H7 (cell line): ENCODE data around the gene AP1M1. TPM values are rescaled to one million over a fixed set of nuclear protein-coding genes. Genes with fewer than 3 reads are reported as not detected.

Source experiments
- DNase-seq: peaks from one replicate; pipeline ENCODE4 v3.0.0; 2012
- H3K27me3 ChIP-seq: 2 replicates; pipeline ENCODE4 v1.6.0; 2011; ENCODE audit warnings: mild to moderate bottlenecking, low read length; ENCODE audit not compliant: control insufficient read depth, insufficient read depth
- H3K36me3 ChIP-seq: replicated peaks from 2 replicates; pipeline ENCODE4 v1.5.1; 2011; ENCODE audit warnings: low read length; ENCODE audit not compliant: control insufficient read depth, insufficient read depth
- H3K4me3 ChIP-seq: 2 replicates; pipeline ENCODE4 v1.5.1; 2011; ENCODE audit warnings: low read depth, mild to moderate bottlenecking, control low read depth, low read length, moderate library complexity; ENCODE audit not compliant: insufficient read depth
- total RNA-seq: library from RNA; depleted of rRNA; stranded (reverse); fragments of >200 nt; shearing (Covaris generic); gene quantifications from 2 replicates; pipeline ENCODE4 v1.2.3, GENCODE V29; 2014

Gene AP1M1
- total RNA-seq, 1 experiment from 2014 or later, result 56.3 TPM

GRCh38 chr19:16227837-16228636 lies 30.3 kb downstream of the AP1M1 start:
- Histone ChIP-seq H3K4me3 (no peak overlapping the region), H3K36me3 (no peaks in the 10 kb centered on the region; the same call in 1 of the 2 replicates), H3K27me3 (no peaks in the 10 kb centered on the region)
- DNase-seq, result no peak

- DNase-seq, result peak; percentile 35
- no peaks in the 10 kb centered on the region; the same call in 1 of the 2 replicates for H3K36me3 ChIP-seq
- no peak overlapping the region for H3K4me3 ChIP-seq
- no peaks in the 10 kb centered on the region for H3K27me3 ChIP-seq
Measured at GRCh38 chr19:16228637-16229321, 31.1 kb downstream of the AP1M1 start.

DNA sequence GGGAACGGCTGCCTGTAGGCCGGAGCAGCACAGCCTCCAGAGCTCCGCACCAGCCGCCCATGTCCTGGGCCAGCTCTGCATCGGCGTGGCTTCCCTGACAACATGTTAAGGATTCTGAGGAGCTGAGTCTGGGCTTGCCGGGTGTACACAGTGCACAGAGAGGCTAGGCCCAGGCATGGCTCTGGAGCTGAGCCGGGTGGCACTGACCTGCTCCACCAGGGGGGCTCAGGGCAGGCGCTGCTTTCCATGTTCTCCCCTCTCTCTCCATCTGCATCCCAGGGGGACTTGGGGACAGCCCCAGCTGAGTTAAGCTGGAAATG lies 31.6 kb downstream of the AP1M1 start:
- no peak overlapping the region for H3K4me3 ChIP-seq
- H3K36me3 ChIP-seq, result no peaks in the 10 kb centered on the region; the same call in 1 of the 2 replicates
- H3K27me3 ChIP-seq, result no peaks in the 10 kb centered on the region
- peak; percentile 31 for DNase-seq

- Histone ChIP-seq H3K4me3 (no peak overlapping the region), H3K27me3 (no peaks in the 10 kb centered on the region), H3K36me3 (no peaks in the 10 kb centered on the region; the same call in 1 of the 2 replicates)
- peak; percentile 18 for DNase-seq
Measured at GRCh38 chr19:16232127-16232526, 34.4 kb downstream of the AP1M1 start.

DNA sequence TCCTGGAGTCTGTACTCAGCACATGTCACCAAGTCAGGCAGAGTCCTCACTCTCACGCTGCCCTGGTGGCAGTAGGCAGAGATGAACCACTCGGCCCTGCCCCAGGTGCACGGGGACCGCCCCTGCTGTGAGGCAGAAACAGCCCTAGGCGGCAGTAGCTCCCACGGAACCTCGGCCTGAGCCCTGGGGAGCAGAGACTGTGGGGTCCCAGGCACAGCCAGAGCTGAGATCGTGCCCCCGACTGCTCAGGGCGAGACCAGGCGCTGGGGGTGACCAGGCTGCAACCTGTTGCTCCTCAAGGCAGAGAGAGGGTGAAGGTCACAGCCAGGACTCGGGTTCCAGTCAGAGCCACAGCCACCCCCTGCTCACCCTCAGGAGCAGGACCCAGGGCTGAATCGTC lies 34.9 kb downstream of the AP1M1 start:
- H3K27me3 ChIP-seq, result no peaks in the 10 kb centered on the region
- DNase-seq, result peak; percentile 65
- no peak overlapping the region for H3K4me3 ChIP-seq
- H3K36me3 ChIP-seq, result no peaks in the 10 kb centered on the region; the same call in 1 of the 2 replicates

- H3K4me3 ChIP-seq, result no peak overlapping the region
- peak; percentile 43 for DNase-seq
- no peaks in the 10 kb centered on the region for H3K27me3 ChIP-seq
- H3K36me3 ChIP-seq, result no peaks in the 10 kb centered on the region
Measured at GRCh38 chr19:16233081-16233776, 35.5 kb downstream of the AP1M1 start.

DNA sequence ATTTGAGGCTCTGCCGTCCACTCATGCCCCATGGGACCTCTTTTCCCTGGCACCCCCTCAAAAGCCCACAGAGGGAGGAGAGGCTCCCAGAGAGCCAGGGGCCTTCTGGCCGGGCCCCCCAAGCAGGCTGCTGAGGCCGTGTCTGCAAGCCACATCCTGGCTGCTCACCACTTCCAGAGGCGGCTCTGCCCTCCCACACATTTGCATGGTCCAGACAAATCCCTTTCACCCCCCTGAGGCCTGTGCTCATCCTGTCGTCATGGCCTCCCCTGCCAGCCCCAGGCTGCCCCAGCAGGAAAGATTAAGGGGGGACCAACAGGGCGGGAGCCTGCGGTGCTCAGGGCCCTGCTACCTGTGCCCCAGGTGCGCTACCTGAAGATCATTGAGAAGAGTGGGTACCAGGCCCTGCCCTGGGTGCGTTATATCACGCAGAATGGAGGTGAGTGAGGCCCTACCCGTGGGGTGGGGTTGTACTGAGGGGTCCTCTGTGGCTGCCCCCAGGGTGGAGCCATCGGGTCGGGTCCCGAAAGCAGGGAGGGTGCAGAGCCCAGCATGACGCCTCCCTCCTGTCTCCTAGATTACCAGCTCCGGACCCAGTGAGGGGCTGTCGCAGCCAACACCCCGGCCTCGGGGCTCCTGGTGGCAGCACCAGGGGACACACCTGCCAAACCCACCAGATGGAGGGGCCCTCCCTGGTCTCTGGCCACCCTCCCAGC lies 36.3 kb downstream of the AP1M1 start:
- peak; percentile 55 for DNase-seq
- H3K36me3 ChIP-seq, result no peaks in the 10 kb centered on the region
- no peak overlapping the region for H3K4me3 ChIP-seq
- H3K27me3 ChIP-seq, result no peaks in the 10 kb centered on the region

- peak; percentile 43 for DNase-seq
- no peaks in the 10 kb centered on the region for H3K36me3 ChIP-seq
- H3K27me3 ChIP-seq, result no peaks in the 10 kb centered on the region
- no peak overlapping the region for H3K4me3 ChIP-seq
Measured at GRCh38 chr19:16234552-16235445, 37.1 kb downstream of the AP1M1 start.

DNA sequence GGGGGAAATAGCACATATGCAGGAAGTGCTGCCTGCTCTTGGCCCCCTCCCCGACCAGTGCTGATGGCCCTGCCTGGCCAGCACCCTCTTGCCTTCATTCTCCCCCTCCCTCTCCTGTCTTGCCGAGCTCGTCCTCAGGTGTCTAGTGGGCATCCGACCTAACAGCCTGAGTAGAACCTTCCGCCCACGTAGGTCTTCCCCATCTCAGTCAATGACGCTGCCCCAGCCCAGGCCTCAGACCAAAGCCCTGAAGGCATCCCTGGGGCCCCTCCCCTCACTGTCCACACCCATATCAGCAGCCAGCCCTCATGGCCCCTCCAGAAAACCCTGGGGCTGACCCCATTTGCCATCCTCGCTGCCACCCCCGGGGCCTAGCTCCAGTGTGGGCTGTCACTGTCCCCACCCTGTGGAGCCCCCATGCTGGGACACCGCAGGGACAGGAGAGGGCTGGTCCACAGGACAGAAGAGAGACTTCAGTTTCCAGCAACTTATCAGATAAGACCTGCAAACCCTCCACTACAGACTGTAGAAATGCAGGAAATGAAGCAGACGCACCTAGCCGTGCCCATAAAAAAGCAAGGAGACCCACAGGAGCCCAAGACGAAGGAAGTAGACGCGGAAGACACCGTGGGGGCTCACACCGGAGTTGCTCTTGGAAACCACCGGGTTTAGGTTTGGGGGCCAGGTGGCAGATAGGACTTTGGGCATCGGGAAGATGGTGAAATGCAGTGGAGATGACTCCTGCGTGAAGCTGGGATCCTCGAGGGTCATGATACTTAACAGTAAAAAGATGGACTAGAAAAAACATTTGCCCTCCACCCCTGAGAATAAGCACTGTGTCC lies 38.3 kb downstream of the AP1M1 start:
- H3K4me3 ChIP-seq, result no peak overlapping the region
- H3K27me3 ChIP-seq, result no peaks in the 10 kb centered on the region
- peak; percentile 42 for DNase-seq
- no peaks in the 10 kb centered on the region for H3K36me3 ChIP-seq

GRCh38 chr19:16244091-16244490 lies 46.4 kb downstream of the AP1M1 start:
- peak; percentile 3 for DNase-seq
- no peaks in the 10 kb centered on the region for H3K36me3 ChIP-seq
- no peaks in the 10 kb centered on the region for H3K27me3 ChIP-seq
- H3K4me3 ChIP-seq, result no peak overlapping the region

- Histone ChIP-seq H3K4me3 (no peak overlapping the region), H3K27me3 (no peaks in the 10 kb centered on the region), H3K36me3 (no peaks in the 10 kb centered on the region)
- peak; percentile 96 for DNase-seq
Measured at GRCh38 chr19:16247353-16248182, 49.9 kb downstream of the AP1M1 start.

GRCh38 chr19:16248380-16249023 lies 50.8 kb downstream of the AP1M1 start:
- Histone ChIP-seq H3K27me3 (no peaks in the 10 kb centered on the region), H3K4me3 (no peak overlapping the region), H3K36me3 (no peaks in the 10 kb centered on the region)
- DNase-seq, result peak; percentile 21
